ENCODE measurements around the gene ALPI.

- no peak for TF ChIP-seq CTCF (IDR thresholded peaks at IDR 0.05; ENCODE audit: low read depth, low read length)
- no peak for TF ChIP-seq EZH2phosphoT487 (IDR thresholded peaks at IDR 0.05; ENCODE audit: low read depth)
Observed at GRCh38 chr2:232420073-232420454, 35.9 kb upstream of the ALPI start.
